Adipocyte (in vitro differentiated cells): ENCODE measurements around the gene RPS4Y1.
"Not testable (repeated sequence)": the region's sequence is repeated elsewhere in the genome, so short reads cannot be mapped to it uniquely, and the experiment has no call there.

Experiments used
- DNase-seq: peaks from one replicate; pipeline ENCODE4 v3.0.0-alpha.2; 2015; ENCODE audit warnings: low read depth
- H3K27me3 ChIP-seq: replicated peaks from 2 replicates; pipeline ENCODE4 v1.7.0; 2013; ENCODE audit warnings: mild to moderate bottlenecking, low read length, moderate library complexity; ENCODE audit not compliant: control insufficient read depth, insufficient read depth
- H3K36me3 ChIP-seq: 2 replicates; pipeline ENCODE4 v1.7.0; 2013; ENCODE audit warnings: low read length, mild to moderate bottlenecking, moderate library complexity; ENCODE audit not compliant: control insufficient read depth, insufficient read depth, severe bottlenecking
- H3K4me1 ChIP-seq: 2 replicates; pipeline ENCODE4 v1.7.0; 2013; ENCODE audit warnings: mild to moderate bottlenecking, low read length, moderate library complexity; ENCODE audit not compliant: control insufficient read depth, insufficient read depth
- H3K4me3 ChIP-seq: 2 replicates; pipeline ENCODE4 v1.7.0; 2013; ENCODE audit warnings: mild to moderate bottlenecking, low read length, moderate library complexity
- H3K9ac ChIP-seq: 2 replicates; pipeline ENCODE4 v1.7.0; 2013; ENCODE audit warnings: mild to moderate bottlenecking, low read length, moderate library complexity
- H3K9me3 ChIP-seq: 2 replicates; pipeline ENCODE4 v1.7.0; 2013; ENCODE audit warnings: mild to moderate bottlenecking, low read length, moderate library complexity; ENCODE audit not compliant: control insufficient read depth

The RPS4Y1 gene

GRCh38 chrY:2849368-2849767 lies 8.0 kb downstream of the RPS4Y1 start:
- Histone ChIP-seq H3K36me3 (no peaks in the 10 kb centered on the region), H3K4me1 (no peaks in the 10 kb centered on the region), H3K9me3 (no peaks in the 10 kb centered on the region), H3K27me3 (no peaks in the 10 kb centered on the region), H3K9ac (no peak overlapping the region), H3K4me3 (no peak overlapping the region)
- DNase-seq, result no peak

- H3K9ac ChIP-seq, result no peak overlapping the region
- H3K4me3 ChIP-seq, result no peak overlapping the region
- H3K36me3 ChIP-seq, result no peaks in the 10 kb centered on the region
- no peaks in the 10 kb centered on the region for H3K4me1 ChIP-seq
- H3K27me3 ChIP-seq, result no peaks in the 10 kb centered on the region
- H3K9me3 ChIP-seq, result no peaks in the 10 kb centered on the region
- DNase-seq, result no peak
Observed at GRCh38 chrY:2854145-2854774, 12.9 kb downstream of the RPS4Y1 start.

- H3K4me1 ChIP-seq, result no peaks in the 10 kb centered on the region
- no peak for DNase-seq
- H3K36me3 ChIP-seq, result no peaks in the 10 kb centered on the region
- no peaks in the 10 kb centered on the region for H3K27me3 ChIP-seq
- H3K9me3 ChIP-seq, result no peaks in the 10 kb centered on the region
- H3K9ac ChIP-seq, result no peak overlapping the region
- no peak overlapping the region for H3K4me3 ChIP-seq
Observed at GRCh38 chrY:2857068-2857467, 15.7 kb downstream of the RPS4Y1 start.

GRCh38 chrY:2857686-2858085 lies 16.3 kb downstream of the RPS4Y1 start:
- H3K9me3 ChIP-seq, result no peaks in the 10 kb centered on the region
- no peak for DNase-seq

GRCh38 chrY:2859782-2860181 lies 18.4 kb downstream of the RPS4Y1 start:
- Histone ChIP-seq H3K27me3 (no peaks in the 10 kb centered on the region), H3K36me3 (no peaks in the 10 kb centered on the region), H3K9ac (no peak overlapping the region), H3K4me3 (no peak overlapping the region), H3K9me3 (no peaks in the 10 kb centered on the region), H3K4me1 (no peaks in the 10 kb centered on the region)
- DNase-seq, result no peak

More at GRCh38 chrY:2857686-2858085, 16.3 kb downstream of the RPS4Y1 start:
- no peaks in the 10 kb centered on the region for H3K4me1 ChIP-seq
- no peaks in the 10 kb centered on the region for H3K36me3 ChIP-seq
- H3K9ac ChIP-seq, result no peak overlapping the region
- H3K4me3 ChIP-seq, result no peak overlapping the region
- H3K27me3 ChIP-seq, result no peaks in the 10 kb centered on the region

- no peaks in the 10 kb centered on the region for H3K36me3 ChIP-seq
- no peak overlapping the region for H3K9ac ChIP-seq
- no peaks in the 10 kb centered on the region for H3K4me1 ChIP-seq
- no peaks in the 10 kb centered on the region for H3K9me3 ChIP-seq
- H3K27me3 ChIP-seq, result no peaks in the 10 kb centered on the region
- no peak for DNase-seq
- H3K4me3 ChIP-seq, result no peak overlapping the region
Observed at GRCh38 chrY:2860511-2860910, 19.1 kb downstream of the RPS4Y1 start.

GRCh38 chrY:2866581-2866980 lies 25.2 kb downstream of the RPS4Y1 start:
- Histone ChIP-seq H3K9me3 (no peaks in the 10 kb centered on the region), H3K4me1 (no peaks in the 10 kb centered on the region), H3K27me3 (no peaks in the 10 kb centered on the region), H3K4me3 (no peak overlapping the region), H3K9ac (no peak overlapping the region), H3K36me3 (no peaks in the 10 kb centered on the region)
- no peak for DNase-seq

GRCh38 chrY:2867469-2867868 lies 26.1 kb downstream of the RPS4Y1 start:
- H3K4me3 ChIP-seq, result no peak overlapping the region
- no peaks in the 10 kb centered on the region for H3K36me3 ChIP-seq
- H3K9me3 ChIP-seq, result no peaks in the 10 kb centered on the region
- H3K27me3 ChIP-seq, result no peaks in the 10 kb centered on the region
- H3K4me1 ChIP-seq, result no peaks in the 10 kb centered on the region
- no peak for DNase-seq
- H3K9ac ChIP-seq, result no peak overlapping the region

- DNase-seq, result no peak
- Histone ChIP-seq H3K9me3 (no peaks in the 10 kb centered on the region), H3K4me3 (no peak overlapping the region), H3K9ac (no peak overlapping the region), H3K27me3 (no peaks in the 10 kb centered on the region), H3K36me3 (no peaks in the 10 kb centered on the region), H3K4me1 (no peaks in the 10 kb centered on the region)
Observed at GRCh38 chrY:2868035-2868607, 26.7 kb downstream of the RPS4Y1 start.

- not testable (repeated sequence) for DNase-seq, H3K36me3 ChIP-seq, H3K9ac ChIP-seq, H3K27me3 ChIP-seq, H3K4me3 ChIP-seq, H3K9me3 ChIP-seq, H3K4me1 ChIP-seq
Observed at GRCh38 chrY:2872234-2872633, 30.8 kb downstream of the RPS4Y1 start.

GRCh38 chrY:2874211-2874610 lies 32.8 kb downstream of the RPS4Y1 start:
- no peaks in the 10 kb centered on the region for H3K36me3 ChIP-seq
- H3K9ac ChIP-seq, result no peak overlapping the region
- no peak overlapping the region for H3K4me3 ChIP-seq
- no peaks in the 10 kb centered on the region for H3K9me3 ChIP-seq
- H3K4me1 ChIP-seq, result no peaks in the 10 kb centered on the region
- no peaks in the 10 kb centered on the region for H3K27me3 ChIP-seq
- DNase-seq, result no peak

- H3K36me3 ChIP-seq, result no peaks in the 10 kb centered on the region
- H3K9ac ChIP-seq, result no peak overlapping the region
- H3K9me3 ChIP-seq, result no peaks in the 10 kb centered on the region
- no peaks in the 10 kb centered on the region for H3K4me1 ChIP-seq
- DNase-seq, result no peak
- no peaks in the 10 kb centered on the region for H3K27me3 ChIP-seq
- no peak overlapping the region for H3K4me3 ChIP-seq
Observed at GRCh38 chrY:2883561-2883960, 42.2 kb downstream of the RPS4Y1 start.
